ENCODE results near the gene SUCNR1.

GRCh38 chr3:151878465-151878864 is 5.0 kb downstream of the SUCNR1 start:
- TF ChIP-seq CTCF (IDR thresholded peaks at IDR 0.05) (no peak), POLR2AphosphoS5 (IDR thresholded peaks at IDR 0.05; ENCODE audit: low read depth, low read length) (no peak), REST (IDR thresholded peaks at IDR 0.05; ENCODE audit: insufficient read depth in 1 of 2, low read depth in 2 of 2, low read length in 1 of 2) (no peak), TCF7L2 (IDR thresholded peaks at IDR 0.05; ENCODE audit: low read depth, low read length) (no peak)
